Measurements from ENCODE around the gene TUT7.

DNA sequence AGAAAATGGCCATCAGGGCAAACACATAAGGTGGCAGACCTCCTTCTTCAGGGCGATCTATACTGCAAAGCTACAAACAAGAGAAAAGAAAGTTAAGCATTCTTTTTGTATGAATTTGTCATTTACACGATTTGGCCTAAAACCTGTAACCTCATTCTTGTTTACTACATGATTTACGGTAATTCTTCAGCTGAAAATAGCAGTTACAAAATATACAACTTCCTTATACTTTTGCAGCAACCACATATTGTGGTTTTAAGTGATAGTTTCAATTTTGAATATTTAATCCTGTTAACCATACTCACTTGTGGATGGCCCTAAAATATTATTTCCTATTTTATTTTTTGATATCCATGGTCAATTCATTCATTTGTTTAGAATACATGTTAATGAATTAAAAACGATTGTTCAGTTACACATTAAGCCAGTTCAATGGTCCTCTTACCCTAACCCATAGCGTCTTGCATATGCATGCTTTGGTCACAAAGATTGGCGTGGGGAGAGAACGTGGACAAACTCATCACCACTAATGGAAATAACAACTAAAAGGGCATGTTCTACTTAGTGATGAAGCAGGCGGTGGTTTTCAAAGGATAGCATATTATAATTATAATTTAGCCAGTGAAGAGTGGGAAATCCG is 16.6 kb downstream of the TUT7 start:
- TF ChIP-seq, protein P1, sequence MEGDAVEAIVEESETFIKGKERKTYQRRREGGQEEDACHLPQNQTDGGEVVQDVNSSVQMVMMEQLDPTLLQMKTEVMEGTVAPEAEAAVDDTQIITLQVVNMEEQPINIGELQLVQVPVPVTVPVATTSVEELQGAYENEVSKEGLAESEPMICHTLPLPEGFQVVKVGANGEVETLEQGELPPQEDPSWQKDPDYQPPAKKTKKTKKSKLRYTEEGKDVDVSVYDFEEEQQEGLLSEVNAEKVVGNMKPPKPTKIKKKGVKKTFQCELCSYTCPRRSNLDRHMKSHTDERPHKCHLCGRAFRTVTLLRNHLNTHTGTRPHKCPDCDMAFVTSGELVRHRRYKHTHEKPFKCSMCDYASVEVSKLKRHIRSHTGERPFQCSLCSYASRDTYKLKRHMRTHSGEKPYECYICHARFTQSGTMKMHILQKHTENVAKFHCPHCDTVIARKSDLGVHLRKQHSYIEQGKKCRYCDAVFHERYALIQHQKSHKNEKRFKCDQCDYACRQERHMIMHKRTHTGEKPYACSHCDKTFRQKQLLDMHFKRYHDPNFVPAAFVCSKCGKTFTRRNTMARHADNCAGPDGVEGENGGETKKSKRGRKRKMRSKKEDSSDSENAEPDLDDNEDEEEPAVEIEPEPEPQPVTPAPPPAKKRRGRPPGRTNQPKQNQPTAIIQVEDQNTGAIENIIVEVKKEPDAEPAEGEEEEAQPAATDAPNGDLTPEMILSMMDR (IDR thresholded peaks at IDR 0.05): no peak
- TF ChIP-seq POLR2A (IDR thresholded peaks at IDR 0.05) (no peak), POLR2AphosphoS5 (IDR thresholded peaks at IDR 0.05) (no peak), EP300 (IDR thresholded peaks at IDR 0.05) (no peak)
